DOHH2 (cell line): ENCODE measurements around the gene BRMS1L.

Source experiments
- H3F3A ChIP-seq: fragments of 200-600 bp; sonication (generic), shearing (Covaris generic); 2 replicates; pipeline ENCODE4 v1.6.0; 2016; ENCODE audit warnings: antibody characterized with exemption, mild to moderate bottlenecking; ENCODE audit not compliant: control insufficient read depth, insufficient read depth
- H3K27ac ChIP-seq: fragments of 200-600 bp; sonication (generic); 2 replicates; pipeline ENCODE4 v1.5.1; 2014; ENCODE audit warnings: low read depth, mild to moderate bottlenecking, low read length, moderate library complexity
- H3K27me3 ChIP-seq: fragments of 200-600 bp; sonication (generic); 2 replicates; pipeline ENCODE4 v1.6.1; 2014; ENCODE audit warnings: mild to moderate bottlenecking, low read length, mixed read lengths; ENCODE audit not compliant: control insufficient read depth
- H3K36me3 ChIP-seq: fragments of 200-600 bp; sonication (generic); 2 replicates; pipeline ENCODE4 v1.6.1; 2014; ENCODE audit warnings: mild to moderate bottlenecking, low read length, moderate library complexity, mixed read lengths; ENCODE audit not compliant: control insufficient read depth
- H3K4me1 ChIP-seq: fragments of 200-600 bp; sonication (generic); 2 replicates; pipeline ENCODE4 v1.6.1; 2014; ENCODE audit warnings: mild to moderate bottlenecking, low read length, mixed read lengths; ENCODE audit not compliant: control insufficient read depth
- H3K4me2 ChIP-seq: fragments of 200-600 bp; sonication (generic); 2 replicates; pipeline ENCODE4 v1.6.0; 2014; ENCODE audit warnings: mild to moderate bottlenecking, low read length, moderate library complexity
- H3K4me3 ChIP-seq: fragments of 200-600 bp; sonication (generic); 2 replicates; pipeline ENCODE4 v1.5.1; 2014; ENCODE audit warnings: mild to moderate bottlenecking, low read length, mixed read lengths
- H3K79me2 ChIP-seq: fragments of 200-600 bp; sonication (generic); 2 replicates; pipeline ENCODE4 v1.6.1; 2014; ENCODE audit warnings: mild to moderate bottlenecking, low read length, mixed read lengths; ENCODE audit not compliant: control insufficient read depth
- H3K9me2 ChIP-seq: fragments of 200-600 bp; sonication (generic); replicated peaks from 2 replicates; pipeline ENCODE4 v1.6.1; 2014; ENCODE audit warnings: mild to moderate bottlenecking, low read length, mixed read lengths; ENCODE audit not compliant: control insufficient read depth
- H3K9me3 ChIP-seq: fragments of 200-600 bp; sonication (generic); 2 replicates; pipeline ENCODE4 v1.6.1; 2014; ENCODE audit warnings: antibody characterized with exemption, low read length, mixed read lengths; ENCODE audit not compliant: control insufficient read depth, insufficient read depth
- H4K20me1 ChIP-seq: fragments of 200-600 bp; sonication (generic); 2 replicates; pipeline ENCODE4 v1.6.0; 2014; ENCODE audit warnings: low read depth, mild to moderate bottlenecking, antibody characterized with exemption, low read length, moderate library complexity; ENCODE audit not compliant: control insufficient read depth, insufficient read depth
- CTCF ChIP-seq: fragments of 200-600 bp; sonication (generic); IDR thresholded peaks from one replicate; pipeline ENCODE4 v1.5.1; 2014; ENCODE audit warnings: antibody characterized with exemption, mild to moderate bottlenecking, low read depth, low read length; ENCODE audit not compliant: poor library complexity, severe bottlenecking
- EZH2phosphoT487 ChIP-seq: fragments of 200-600 bp; sonication (generic); IDR thresholded peaks from 2 replicates; pipeline ENCODE4 v1.6.1; 2017; ENCODE audit warnings: borderline replicate concordance, mild to moderate bottlenecking, antibody characterized with exemption, low read length, moderate library complexity, mixed read lengths

BRMS1L gene

DNA sequence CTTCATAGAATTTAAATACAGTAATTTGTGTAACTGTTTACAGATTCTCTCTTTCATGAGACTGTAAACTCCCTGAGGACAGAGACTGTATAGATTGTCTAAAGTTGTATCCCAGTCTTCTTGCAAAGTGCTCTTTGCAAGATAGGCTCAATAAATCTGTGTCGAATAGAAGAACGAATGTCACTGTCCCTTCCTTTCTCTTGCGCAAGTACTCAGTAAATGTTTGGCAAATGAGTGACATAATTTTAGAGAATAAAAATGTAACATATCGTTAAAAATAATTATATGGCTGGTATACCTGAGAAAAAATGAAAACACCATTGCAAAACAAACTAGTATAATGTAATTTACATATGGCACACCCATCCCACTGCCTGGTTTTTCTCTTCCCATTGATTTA lies 15.2 kb upstream of the BRMS1L start:
- Histone ChIP-seq H3K4me2 (no peak overlapping the region), H3F3A (peaks cover 16% of the 10 kb centered on the region), H4K20me1 (no peaks in the 10 kb centered on the region), H3K36me3 (no peaks in the 10 kb centered on the region; the same call in 1 of the 2 replicates), H3K27ac (no peak overlapping the region), H3K4me3 (no peak overlapping the region), H3K9me3 (no peaks in the 10 kb centered on the region), H3K4me1 (peaks cover 20% of the 10 kb centered on the region), H3K79me2 (peaks cover 23% of the 10 kb centered on the region), H3K9me2 (no peaks in the 10 kb centered on the region), H3K27me3 (no peaks in the 10 kb centered on the region)
- TF ChIP-seq CTCF (no peak), EZH2phosphoT487 (no peak)

GRCh38 chr14:35814371-35815005 lies 11.7 kb upstream of the BRMS1L start:
- peak; percentile 81 for TF ChIP-seq CTCF
- no peak for TF ChIP-seq EZH2phosphoT487
- no peaks in the 10 kb centered on the region for H4K20me1 ChIP-seq
- no peak overlapping the region for H3K4me3 ChIP-seq
- H3K27me3 ChIP-seq = no peaks in the 10 kb centered on the region; the same call in 1 of the 2 replicates
- H3F3A ChIP-seq = peaks cover 4% of the 10 kb centered on the region
- no peaks in the 10 kb centered on the region for H3K9me2 ChIP-seq
- no peaks in the 10 kb centered on the region for H3K9me3 ChIP-seq
- H3K4me2 ChIP-seq = no peak overlapping the region
- H3K4me1 ChIP-seq = peaks cover 2% of the 10 kb centered on the region; the same call in 1 of the 2 replicates
- no peaks in the 10 kb centered on the region for H3K79me2 ChIP-seq
- no peaks in the 10 kb centered on the region for H3K36me3 ChIP-seq
- no peak overlapping the region for H3K27ac ChIP-seq

DNA sequence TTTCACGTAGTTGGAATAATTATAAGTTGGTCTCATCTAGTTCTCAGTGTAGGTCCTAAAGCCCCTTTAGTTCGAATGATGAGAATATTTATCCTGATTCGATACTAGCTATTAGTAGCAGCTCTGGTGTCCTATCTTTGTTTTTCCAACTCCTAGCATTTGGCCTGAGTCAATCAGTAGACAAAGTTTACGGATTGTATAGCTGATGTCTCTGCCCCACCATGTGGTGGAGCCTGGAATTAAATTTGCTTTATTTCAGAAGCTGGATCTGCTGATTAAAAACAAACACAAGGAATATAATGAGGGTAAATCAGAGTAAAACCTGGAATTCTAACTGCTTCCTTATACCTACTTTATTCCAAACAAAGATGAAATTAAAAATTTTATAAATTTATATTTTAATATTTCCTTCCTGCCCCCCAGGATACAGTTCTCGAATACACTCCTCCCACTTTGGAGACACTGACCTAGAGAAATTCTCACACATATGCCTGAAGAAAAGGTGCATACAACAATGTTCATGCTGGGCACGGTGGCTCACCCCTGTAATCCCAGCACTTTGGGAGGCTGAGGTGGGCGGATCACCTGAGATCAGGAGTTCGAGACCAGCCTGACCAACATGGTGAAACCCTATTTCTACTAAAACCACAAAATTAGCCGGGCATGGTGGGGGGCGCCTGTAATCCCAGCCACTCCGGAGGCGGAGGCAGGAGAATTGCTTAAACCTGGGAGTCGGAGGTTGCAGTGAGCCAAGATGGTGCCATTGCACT lies 7.6 kb upstream of the BRMS1L start:
- peaks cover 5% of the 10 kb centered on the region; the same call in 1 of the 2 replicates for H3F3A ChIP-seq
- no peak overlapping the region for H3K4me3 ChIP-seq
- H3K9me2 ChIP-seq = no peaks in the 10 kb centered on the region
- no peak for TF ChIP-seq EZH2phosphoT487
- peak; percentile 56 for TF ChIP-seq CTCF
- no peaks in the 10 kb centered on the region for H4K20me1 ChIP-seq
- no peak overlapping the region for H3K27ac ChIP-seq
- H3K9me3 ChIP-seq = no peaks in the 10 kb centered on the region
- H3K27me3 ChIP-seq = no peaks in the 10 kb centered on the region; the same call in 1 of the 2 replicates
- H3K4me2 ChIP-seq = no peak overlapping the region
- no peaks in the 10 kb centered on the region for H3K79me2 ChIP-seq
- no peaks in the 10 kb centered on the region for H3K4me1 ChIP-seq
- no peaks in the 10 kb centered on the region for H3K36me3 ChIP-seq
